GM12878 (cell line): Measurements from ENCODE around the gene TTLL7. TPM values are rescaled to one million over a fixed set of nuclear protein-coding genes. Genes with fewer than 3 reads are reported as not detected.

Experiments used
- ATF7 ChIP-seq: fragments of 450-650 bp; IDR thresholded peaks from 2 replicates; pipeline ENCODE4 v1.6.1; 2016; ENCODE audit warnings: low read depth, mild to moderate bottlenecking
- BHLHE40 ChIP-seq, 2 experiments: fragments of 450-650 bp in 1 of 2; IDR thresholded peaks; 2 replicates each; pipeline ENCODE4 v1.6.1; 2011 to 2017; ENCODE audit warnings: low read depth in 2 of 2, borderline replicate concordance in 1 of 2, improper control_type of control experiment in 1 of 2, low read length in 1 of 2, mild to moderate bottlenecking in 1 of 2
- BMI1 ChIP-seq: fragments of 450-650 bp; IDR thresholded peaks from 2 replicates; pipeline ENCODE4 v1.6.1; 2016; ENCODE audit warnings: mild to moderate bottlenecking, moderate library complexity, borderline replicate concordance
- BRCA1 ChIP-seq: IDR thresholded peaks from 2 replicates; pipeline ENCODE4 v1.6.1; 2011; ENCODE audit warnings: low read depth, low read length, improper control_type of control experiment
- CEBPZ ChIP-seq: fragments of 150-350 bp; IDR thresholded peaks from 2 replicates; pipeline ENCODE4 v1.6.1; 2016; ENCODE audit warnings: low read depth, low read length
- FOXK2 ChIP-seq: fragments of 450-650 bp; IDR thresholded peaks from 2 replicates; pipeline ENCODE4 v1.6.1; 2017; ENCODE audit warnings: mild to moderate bottlenecking, moderate library complexity
- HDAC2 ChIP-seq: fragments of 200-600 bp; sonication (generic); IDR thresholded peaks from 2 replicates; pipeline ENCODE4 v1.6.1; 2017
- IKZF1 ChIP-seq: fragments of 450-650 bp; conservative IDR thresholded peaks from 2 replicates; pipeline ENCODE4 v1.6.1; 2017; ENCODE audit warnings: antibody characterized with exemption, mild to moderate bottlenecking
- JUND ChIP-seq: IDR thresholded peaks from 2 replicates; pipeline ENCODE4 v1.6.1; 2012; ENCODE audit warnings: low read depth, mild to moderate bottlenecking, low read length, improper control_type of control experiment, moderate library complexity
- KAT2A ChIP-seq: conservative IDR thresholded peaks from 2 replicates; pipeline ENCODE4 v1.6.1; 2011; ENCODE audit warnings: low read depth, low read length; ENCODE audit not compliant: control insufficient read depth
- MXI1 ChIP-seq: fragments of 150-350 bp; IDR thresholded peaks from 2 replicates; pipeline ENCODE4 v1.6.1; 2011; ENCODE audit warnings: low read depth, mild to moderate bottlenecking, inconsistent platforms, low read length, improper control_type of control experiment
- NKRF ChIP-seq: fragments of 450-650 bp; conservative IDR thresholded peaks from 2 replicates; pipeline ENCODE4 v1.6.1; 2017; ENCODE audit warnings: mild to moderate bottlenecking, moderate library complexity
- PKNOX1 ChIP-seq: fragments of 450-650 bp; IDR thresholded peaks from 2 replicates; pipeline ENCODE4 v1.6.1; 2016; ENCODE audit warnings: mild to moderate bottlenecking
- POU2F2 ChIP-seq: IDR thresholded peaks from 3 replicates; pipeline ENCODE4 v1.6.1; 2011; ENCODE audit warnings: low read depth, mild to moderate bottlenecking, low read length, borderline replicate concordance
- RAD21 ChIP-seq: IDR thresholded peaks from 2 replicates; pipeline ENCODE4 v1.6.1; 2011; ENCODE audit warnings: mild to moderate bottlenecking, low read depth, low read length, moderate library complexity; ENCODE audit not compliant: insufficient read depth
- SIN3A ChIP-seq: IDR thresholded peaks from 2 replicates; pipeline ENCODE4 v1.6.1; 2012; ENCODE audit warnings: low read depth, low read length, improper control_type of control experiment
- YY1 ChIP-seq: IDR thresholded peaks from 2 replicates; pipeline ENCODE4 v1.6.1; 2011; ENCODE audit warnings: low read depth, mild to moderate bottlenecking, low read length
- ZBTB11 ChIP-seq: fragments of 450-650 bp; formaldehyde crosslinking; IDR thresholded peaks from 2 replicates; pipeline ENCODE4 v1.5.0; 2022; ENCODE audit warnings: mild to moderate bottlenecking, missing genetic modification characterization
- ZNF207 ChIP-seq: fragments of 450-650 bp; IDR thresholded peaks from 2 replicates; pipeline ENCODE4 v1.6.1; 2014; ENCODE audit warnings: antibody characterized with exemption, mild to moderate bottlenecking, borderline replicate concordance
- polyA plus RNA-seq, 11 experiments: library from polyadenylated mRNA; depleted of rRNA in 4 of 11; unstranded in 6 of 11; stranded (reverse) in 5 of 11; fragments of >200 nt; fragmentation: Nextera tagmentation in 4 of 11; fragmentation: Illumina TruSeq in 1 of 11; extraction: Ambion mirVana in 4 of 11; extraction: Trizol in 1 of 11; gene quantifications; 1 replicate in 1 of 11; 2 replicates in 10 of 11; pipeline versions ENCODE4 v1.2.1 to v1.2.3, GENCODE V29; 2011 to 2016; ENCODE audit warnings: inconsistent platforms in 2 of 11, missing spikeins in 2 of 11, low read depth in 1 of 11
- total RNA-seq, 4 experiments: library from RNA; depleted of rRNA in 3 of 4; stranded (reverse); fragments of >200 nt in 3 of 4; fragmentation: Illumina TruSeq in 1 of 4; extraction: Trizol in 1 of 4; gene quantifications; 2 replicates each; pipeline versions ENCODE4 v1.2.1 to v1.2.3, GENCODE V29; 2013 to 2021

TTLL7 gene
- total and polyA plus RNA-seq, 10 of the 15 experiments (the other 5 are each of a cell fraction or from before 2014, with no cell fraction given), result 0.03 to 1.4 (median 0.61) TPM

- no peak for TF ChIP-seq ZBTB11 (CRISPR knock-in tag)
- TF ChIP-seq BRCA1, result no peak
- peak; percentile 93 for TF ChIP-seq FOXK2
- no peak for TF ChIP-seq HDAC2
- TF ChIP-seq BMI1, result no peak
- TF ChIP-seq ATF7, result peak; percentile 62; the same call in 1 of the 2 replicates
- TF ChIP-seq KAT2A, result no peak
- peak; percentile 35 to 61; a peak in 3 of 4 replicates for TF ChIP-seq BHLHE40 (IDR thresholded peaks at IDR 0.05; ENCODE audit: borderline replicate concordance in 1 of 2, low read depth in 2 of 2, low read length in 1 of 2)
- no peak for TF ChIP-seq ZNF207
- TF ChIP-seq MXI1, result no peak
- TF ChIP-seq SIN3A, result no peak
- no peak for TF ChIP-seq POU2F2
- TF ChIP-seq JUND, result peak; percentile 18; the same call in 1 of the 2 replicates
- no peak for TF ChIP-seq RAD21
- no peak for TF ChIP-seq YY1
- TF ChIP-seq CEBPZ, result no peak
- no peak for TF ChIP-seq NKRF
- TF ChIP-seq IKZF1, result 0 out of 2 replicates have a peak, but pooled peaks have one; percentile 18
- no peak for TF ChIP-seq PKNOX1
Measured at GRCh38 chr1:83998498-83999315, at the start of gene TTLL7 (continued).
